NCI-H226 (cell line): Measurements from ENCODE around the gene FADS1.

Experiments
- DNase-seq: peaks from one replicate; pipeline ENCODE4 v3.0.0-alpha.2; 2015

Gene FADS1

GRCh38 chr11:61820174-61820573 lies 3.4 kb upstream of the FADS1 start:
- peak; percentile 56 for DNase-seq

GRCh38 chr11:61817471-61818202 lies 834 bp upstream of the FADS1 start:
- no peak for DNase-seq

- DNase-seq, result peak; percentile 89
These were observed 740 bp downstream of the FADS1 start for GRCh38 chr11:61815790-61816735.

GRCh38 chr11:61814958-61815789 lies 1.6 kb downstream of the FADS1 start:
- DNase-seq, result peak; percentile 97

- DNase-seq, result peak; percentile 42
These were observed 2.4 kb downstream of the FADS1 start for GRCh38 chr11:61814247-61814957.

- no peak for DNase-seq
These were observed 3.9 kb downstream of the FADS1 start for GRCh38 chr11:61812736-61813411.

GRCh38 chr11:61811831-61812230 lies 5.0 kb downstream of the FADS1 start:
- no peak for DNase-seq

- DNase-seq, result no peak
These were observed 6.1 kb downstream of the FADS1 start for GRCh38 chr11:61810671-61811175.

GRCh38 chr11:61806785-61807184 lies 10.0 kb downstream of the FADS1 start:
- no peak for DNase-seq

GRCh38 chr11:61805146-61805545 lies 11.7 kb downstream of the FADS1 start:
- DNase-seq, result no peak

- DNase-seq, result no peak
These were observed 12.7 kb downstream of the FADS1 start for GRCh38 chr11:61803889-61804647.

GRCh38 chr11:61802605-61803004 lies 14.2 kb downstream of the FADS1 start:
- DNase-seq, result no peak

- DNase-seq, result no peak
These were observed 16.2 kb downstream of the FADS1 start for GRCh38 chr11:61800331-61801281.

- no peak for DNase-seq
These were observed 17.0 kb downstream of the FADS1 start for GRCh38 chr11:61799665-61800284.

- DNase-seq, result no peak
These were observed 19.4 kb downstream of the FADS1 start for GRCh38 chr11:61797263-61797944.

GRCh38 chr11:61795876-61796526 lies 20.8 kb downstream of the FADS1 start:
- DNase-seq, result no peak

- DNase-seq, result no peak
These were observed 21.3 kb downstream of the FADS1 start for GRCh38 chr11:61795459-61795858.

- DNase-seq, result no peak
These were observed 22.2 kb downstream of the FADS1 start for GRCh38 chr11:61794579-61794978.
